ENCODE measurements around the gene TAX1BP1. TPM values are rescaled to one million over a fixed set of nuclear protein-coding genes. Genes with fewer than 3 reads are reported as not detected.

TAX1BP1 gene
- polyA plus RNA-seq, 1 donor (not counting 4 experiments of a cell fraction or from before 2014, with no cell fraction given), result 102 TPM

DNA sequence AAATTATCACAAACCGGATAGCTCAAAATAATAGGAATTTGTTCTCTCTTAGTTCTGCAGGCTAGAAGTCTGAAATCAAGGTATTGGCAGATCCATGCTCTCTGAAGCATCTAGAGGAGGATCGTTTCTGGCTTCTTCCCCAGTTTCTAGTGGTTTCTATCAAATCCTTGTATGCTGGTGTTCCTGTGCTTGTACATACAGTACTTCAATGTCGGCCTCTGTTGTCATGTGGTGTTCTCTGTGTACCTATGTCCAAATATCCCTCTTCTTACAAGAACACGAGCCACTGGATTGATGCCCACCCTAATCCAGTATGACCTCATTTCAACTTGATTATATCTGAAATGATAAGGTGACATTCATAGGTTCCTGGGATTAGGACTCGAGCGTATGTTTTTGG lies 9.8 kb upstream of the TAX1BP1 start:
- H3K9ac ChIP-seq (ENCODE audit: control insufficient read depth, extremely low read depth, insufficient read depth, low read length), result no peak overlapping the region
- no peaks in the 10 kb centered on the region for H3K79me2 ChIP-seq (ENCODE audit: control insufficient read depth, insufficient read depth, low read length)
- no peaks in the 10 kb centered on the region for H3K9me1 ChIP-seq (ENCODE audit: control insufficient read depth, extremely low read depth, insufficient read depth, low read length)
- H3K4me3 ChIP-seq (ENCODE audit: control insufficient read depth in 2 of 3, extremely low read depth in 1 of 3, insufficient read depth in 2 of 3, low read depth in 1 of 3, low read length in 3 of 3), result no peak overlapping the region
- H3K36me3 ChIP-seq (ENCODE audit: control insufficient read depth in 2 of 2, extremely low read depth in 1 of 2, insufficient read depth in 2 of 2, low read length in 2 of 2), result no peaks in the 10 kb centered on the region
- H3K27ac ChIP-seq (ENCODE audit: control insufficient read depth, insufficient read depth, low read length), result no peak overlapping the region
- no peak for TF ChIP-seq EZH2 (IDR thresholded peaks at IDR 0.05; ENCODE audit: low read length)
- TF ChIP-seq, protein P1, sequence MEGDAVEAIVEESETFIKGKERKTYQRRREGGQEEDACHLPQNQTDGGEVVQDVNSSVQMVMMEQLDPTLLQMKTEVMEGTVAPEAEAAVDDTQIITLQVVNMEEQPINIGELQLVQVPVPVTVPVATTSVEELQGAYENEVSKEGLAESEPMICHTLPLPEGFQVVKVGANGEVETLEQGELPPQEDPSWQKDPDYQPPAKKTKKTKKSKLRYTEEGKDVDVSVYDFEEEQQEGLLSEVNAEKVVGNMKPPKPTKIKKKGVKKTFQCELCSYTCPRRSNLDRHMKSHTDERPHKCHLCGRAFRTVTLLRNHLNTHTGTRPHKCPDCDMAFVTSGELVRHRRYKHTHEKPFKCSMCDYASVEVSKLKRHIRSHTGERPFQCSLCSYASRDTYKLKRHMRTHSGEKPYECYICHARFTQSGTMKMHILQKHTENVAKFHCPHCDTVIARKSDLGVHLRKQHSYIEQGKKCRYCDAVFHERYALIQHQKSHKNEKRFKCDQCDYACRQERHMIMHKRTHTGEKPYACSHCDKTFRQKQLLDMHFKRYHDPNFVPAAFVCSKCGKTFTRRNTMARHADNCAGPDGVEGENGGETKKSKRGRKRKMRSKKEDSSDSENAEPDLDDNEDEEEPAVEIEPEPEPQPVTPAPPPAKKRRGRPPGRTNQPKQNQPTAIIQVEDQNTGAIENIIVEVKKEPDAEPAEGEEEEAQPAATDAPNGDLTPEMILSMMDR (optimal IDR thresholded peaks at IDR 0.05 in 1 of 3, IDR thresholded peaks at IDR 0.05 in 1 of 3, conservative IDR thresholded peaks at IDR 0.05 in 1 of 3; ENCODE audit: extremely low read depth in 1 of 3, insufficient read depth in 2 of 3, low read length in 3 of 3), result no peak
- DNase-seq (ENCODE audit: low read depth, low spot score) (no peak), FAIRE-seq (no peak)
- no peaks in the 10 kb centered on the region for H3K9me3 ChIP-seq (ENCODE audit: control insufficient read depth, low read depth, low read length)
- no peaks in the 10 kb centered on the region for H3K4me1 ChIP-seq (ENCODE audit: control insufficient read depth, extremely low read depth, insufficient read depth, low read length)
- dilution Hi-C loops (cut with MboI; ENCODE audit: extremely low pct_ligation_motif_present, low sequenced_read_pairs), result no loop called here
- H3K27me3 ChIP-seq (ENCODE audit: control insufficient read depth, extremely low read depth, insufficient read depth, low read length), result no peaks in the 10 kb centered on the region
- no peaks in the 10 kb centered on the region for H4K20me1 ChIP-seq (ENCODE audit: control insufficient read depth, extremely low read depth, insufficient read depth, low read length)
- no peak overlapping the region for H3K4me2 ChIP-seq (ENCODE audit: control insufficient read depth, extremely low read depth, insufficient read depth, low read depth, low read length)
- no peak overlapping the region for H2AFZ ChIP-seq (ENCODE audit: control insufficient read depth, low read length)

DNA sequence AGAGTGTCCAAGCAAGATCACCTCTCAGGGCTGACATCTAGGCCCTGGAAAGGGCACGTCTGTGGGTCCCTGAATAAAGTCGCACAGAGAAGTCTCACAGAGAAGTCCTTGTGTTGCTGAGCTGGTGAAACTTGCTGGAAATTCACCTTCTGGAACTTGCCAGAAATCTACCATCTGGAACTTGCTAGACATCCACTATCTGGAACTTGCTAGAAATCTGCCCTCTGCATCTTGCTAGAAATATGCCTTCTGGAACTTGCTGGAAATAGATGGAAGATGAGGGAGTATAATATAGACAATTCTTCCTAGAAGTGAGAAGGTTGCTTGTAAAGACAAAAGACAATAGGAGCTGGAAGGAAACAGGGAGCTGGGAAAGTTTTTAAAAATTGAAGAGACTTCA lies 5.4 kb upstream of the TAX1BP1 start:
- Histone ChIP-seq H3K36me3 (ENCODE audit: control insufficient read depth in 2 of 2, extremely low read depth in 1 of 2, insufficient read depth in 2 of 2, low read length in 2 of 2) (no peaks in the 10 kb centered on the region), H3K27me3 (ENCODE audit: control insufficient read depth, extremely low read depth, insufficient read depth, low read length) (no peaks in the 10 kb centered on the region), H3K9ac (ENCODE audit: control insufficient read depth, extremely low read depth, insufficient read depth, low read length) (no peak overlapping the region), H3K4me3 (ENCODE audit: control insufficient read depth in 2 of 3, extremely low read depth in 1 of 3, insufficient read depth in 2 of 3, low read depth in 1 of 3, low read length in 3 of 3) (no peak overlapping the region), H3K9me3 (ENCODE audit: control insufficient read depth, low read depth, low read length) (no peaks in the 10 kb centered on the region), H3K9me1 (ENCODE audit: control insufficient read depth, extremely low read depth, insufficient read depth, low read length) (no peaks in the 10 kb centered on the region), H3K4me2 (ENCODE audit: control insufficient read depth, extremely low read depth, insufficient read depth, low read depth, low read length) (no peak overlapping the region), H3K4me1 (ENCODE audit: control insufficient read depth, extremely low read depth, insufficient read depth, low read length) (no peaks in the 10 kb centered on the region), H3K27ac (ENCODE audit: control insufficient read depth, insufficient read depth, low read length) (no peak overlapping the region), H3K79me2 (ENCODE audit: control insufficient read depth, insufficient read depth, low read length) (no peaks in the 10 kb centered on the region), H2AFZ (ENCODE audit: control insufficient read depth, low read length) (no peak overlapping the region), H4K20me1 (ENCODE audit: control insufficient read depth, extremely low read depth, insufficient read depth, low read length) (no peaks in the 10 kb centered on the region)
- TF ChIP-seq EZH2 (IDR thresholded peaks at IDR 0.05; ENCODE audit: low read length), result no peak
- TF ChIP-seq, protein P1 (optimal IDR thresholded peaks at IDR 0.05 in 1 of 3, IDR thresholded peaks at IDR 0.05 in 1 of 3, conservative IDR thresholded peaks at IDR 0.05 in 1 of 3; ENCODE audit: extremely low read depth in 1 of 3, insufficient read depth in 2 of 3, low read length in 3 of 3), result no peak
- DNase-seq (ENCODE audit: low read depth, low spot score) (no peak), FAIRE-seq (no peak)
- dilution Hi-C loops (cut with MboI; ENCODE audit: extremely low pct_ligation_motif_present, low sequenced_read_pairs), result no loop called here
